Fibroblast of lung (primary cell): Measurements from ENCODE around the gene CAMKK1. TPM values are rescaled to one million over a fixed set of nuclear protein-coding genes. Genes with fewer than 3 reads are reported as not detected.

Experiments used
- DNase-seq, 2 donors: peaks; one replicate each; pipeline versions ENCODE4 v3.0.0 to v3.0.0-alpha.2; 2010; ENCODE audit warnings: low read depth in 2 of 2
- H2AFZ ChIP-seq: 2 replicates; pipeline ENCODE4 v1.5.1; 2012; ENCODE audit warnings: low read length, control low read depth, inconsistent platforms
- H3K27ac ChIP-seq: 2 replicates; pipeline ENCODE4 v1.5.1; 2011; ENCODE audit warnings: low read length, control low read depth; ENCODE audit not compliant: insufficient read depth
- H3K27me3 ChIP-seq: 2 replicates; pipeline ENCODE4 v1.5.1; 2011; ENCODE audit warnings: mild to moderate bottlenecking, low read length; ENCODE audit not compliant: control insufficient read depth, insufficient read depth
- H3K36me3 ChIP-seq: 2 replicates; pipeline ENCODE4 v1.5.1; 2011; ENCODE audit warnings: low read length; ENCODE audit not compliant: control insufficient read depth, insufficient read depth
- H3K4me1 ChIP-seq: 2 replicates; pipeline ENCODE4 v1.5.1; 2011; ENCODE audit warnings: low read length; ENCODE audit not compliant: control insufficient read depth, insufficient read depth; ENCODE audit errors: extremely low read depth
- H3K4me2 ChIP-seq: 2 replicates; pipeline ENCODE4 v1.5.1; 2011; ENCODE audit warnings: low read length, control low read depth; ENCODE audit not compliant: insufficient read depth; ENCODE audit errors: extremely low read depth
- H3K4me3 ChIP-seq, 4 experiments: fragments of 200-600 bp in 1 of 4; sonication (generic) in 1 of 4; replicated peaks in 1 of 4; 2 replicates each; pipeline ENCODE4 v1.5.1; 2011 to 2016; ENCODE audit warnings: low read length in 4 of 4, low read depth in 3 of 4, mild to moderate bottlenecking in 3 of 4, control low read depth in 2 of 4, inconsistent platforms in 1 of 4, mixed read lengths in 1 of 4; ENCODE audit not compliant: insufficient read depth in 1 of 4; ENCODE audit errors: control extremely low read depth in 1 of 4
- H3K79me2 ChIP-seq: 2 replicates; pipeline ENCODE4 v1.5.1; 2012; ENCODE audit warnings: mild to moderate bottlenecking, low read length, inconsistent platforms; ENCODE audit not compliant: control insufficient read depth, insufficient read depth
- H3K9ac ChIP-seq: 2 replicates; pipeline ENCODE4 v1.5.1; 2011; ENCODE audit warnings: mild to moderate bottlenecking, low read length, control low read depth; ENCODE audit not compliant: insufficient read depth
- H3K9me3 ChIP-seq: 2 replicates; pipeline ENCODE4 v1.5.1; 2012; ENCODE audit warnings: low read depth, low read length; ENCODE audit not compliant: control insufficient read depth, insufficient read depth
- H4K20me1 ChIP-seq: 2 replicates; pipeline ENCODE4 v1.5.1; 2011; ENCODE audit warnings: low read length; ENCODE audit not compliant: control insufficient read depth, insufficient read depth; ENCODE audit errors: extremely low read depth
- EZH2 ChIP-seq: IDR thresholded peaks from 2 replicates; pipeline ENCODE4 v1.5.1; 2012; ENCODE audit warnings: low read length, control low read depth, mild to moderate bottlenecking; ENCODE audit errors: missing control alignments
- polyA plus RNA-seq, 2 donors: library from polyadenylated mRNA; depleted of rRNA in 1 of 2; stranded (reverse) in 1 of 2; unstranded in 1 of 2; fragments of >200 nt; gene quantifications; 2 replicates each; pipeline ENCODE4 v1.2.1, GENCODE V29; 2011 to 2012; ENCODE audit warnings: missing spikeins in 1 of 2
- total RNA-seq: library from RNA; depleted of rRNA; stranded (reverse); fragments of >200 nt; gene quantifications from 2 replicates; pipeline ENCODE4 v1.2.1, GENCODE V29; 2014
- TF ChIP-seq, protein P1 (sequence below), 2 donors: IDR thresholded peaks in 1 of 2; conservative IDR thresholded peaks in 1 of 2; 1 replicate in 1 of 2; 2 replicates in 1 of 2; pipeline ENCODE4 v1.5.1; 2011 to 2012; ENCODE audit warnings: low read length in 2 of 2, control low read depth in 1 of 2, inconsistent platforms in 1 of 2, low read depth in 1 of 2, mild to moderate bottlenecking in 1 of 2

The CAMKK1 gene
- total and polyA plus RNA-seq, 2 donors (not counting 1 experiment from before 2014, with no cell fraction given): 0.41 to 2.5 TPM

- H4K20me1 ChIP-seq: no peaks in the 10 kb centered on the region
- no peaks in the 10 kb centered on the region for H3K79me2 ChIP-seq
- no peaks in the 10 kb centered on the region for H3K36me3 ChIP-seq
- no peaks in the 10 kb centered on the region for H3K4me1 ChIP-seq
- H3K27ac ChIP-seq: no peak overlapping the region
- H3K9me3 ChIP-seq: no peaks in the 10 kb centered on the region
- H2AFZ ChIP-seq: no peak overlapping the region
- H3K27me3 ChIP-seq: no peaks in the 10 kb centered on the region
- no peak for DNase-seq
- H3K4me3 ChIP-seq: no peak overlapping the region
- H3K9ac ChIP-seq: no peak overlapping the region
- no peak for TF ChIP-seq EZH2
- no peak overlapping the region for H3K4me2 ChIP-seq
Measured at GRCh38 chr17:3926860-3927627, 34.2 kb upstream of the CAMKK1 start.

DNA sequence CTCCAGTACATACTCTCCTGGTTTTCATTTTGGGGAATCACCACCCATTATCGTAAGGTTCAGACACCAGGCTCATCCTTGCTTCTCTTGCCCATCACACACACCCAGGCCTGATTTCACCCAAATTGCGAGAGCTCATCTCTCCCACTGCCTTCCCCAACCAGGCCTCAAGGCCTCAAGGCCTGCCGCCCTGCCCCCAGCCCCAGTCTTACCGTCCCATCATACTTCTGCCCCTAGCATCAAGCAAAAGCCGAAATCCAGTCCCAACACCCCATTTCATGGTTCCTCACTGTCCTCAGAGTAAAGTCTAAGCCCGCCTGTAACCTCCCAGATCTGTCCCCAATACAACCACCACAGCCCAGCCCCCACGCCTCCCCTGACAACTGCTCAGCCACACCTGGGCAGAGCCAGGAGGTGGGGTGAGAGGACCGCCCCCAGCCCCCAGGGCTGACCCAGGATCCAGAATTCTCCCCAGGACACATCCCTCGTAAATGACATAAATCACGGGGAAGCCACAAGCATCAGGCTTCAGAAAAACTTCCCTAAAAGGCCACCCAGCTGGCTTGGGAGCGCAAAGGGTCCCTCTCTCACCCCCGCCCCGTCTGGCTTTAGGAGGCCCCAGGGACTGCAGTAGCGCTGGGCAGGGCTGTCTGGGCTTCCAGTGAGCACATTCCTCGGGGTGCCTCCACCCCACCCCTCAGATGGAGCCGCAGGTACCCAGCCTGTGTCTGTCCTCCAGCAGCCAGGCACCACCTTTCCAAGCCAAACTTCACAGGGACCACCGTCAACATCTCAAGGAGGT, 33.0 kb upstream of the CAMKK1 start:
- no peak for DNase-seq
- Histone ChIP-seq H3K9ac (no peak overlapping the region), H3K79me2 (no peaks in the 10 kb centered on the region), H3K27me3 (no peaks in the 10 kb centered on the region), H3K4me1 (no peaks in the 10 kb centered on the region), H3K4me3 (no peak overlapping the region), H3K27ac (no peak overlapping the region), H3K9me3 (no peaks in the 10 kb centered on the region), H3K36me3 (no peaks in the 10 kb centered on the region), H3K4me2 (no peak overlapping the region), H2AFZ (no peak overlapping the region), H4K20me1 (no peaks in the 10 kb centered on the region)
- TF ChIP-seq EZH2: no peak
- TF ChIP-seq, protein P1, sequence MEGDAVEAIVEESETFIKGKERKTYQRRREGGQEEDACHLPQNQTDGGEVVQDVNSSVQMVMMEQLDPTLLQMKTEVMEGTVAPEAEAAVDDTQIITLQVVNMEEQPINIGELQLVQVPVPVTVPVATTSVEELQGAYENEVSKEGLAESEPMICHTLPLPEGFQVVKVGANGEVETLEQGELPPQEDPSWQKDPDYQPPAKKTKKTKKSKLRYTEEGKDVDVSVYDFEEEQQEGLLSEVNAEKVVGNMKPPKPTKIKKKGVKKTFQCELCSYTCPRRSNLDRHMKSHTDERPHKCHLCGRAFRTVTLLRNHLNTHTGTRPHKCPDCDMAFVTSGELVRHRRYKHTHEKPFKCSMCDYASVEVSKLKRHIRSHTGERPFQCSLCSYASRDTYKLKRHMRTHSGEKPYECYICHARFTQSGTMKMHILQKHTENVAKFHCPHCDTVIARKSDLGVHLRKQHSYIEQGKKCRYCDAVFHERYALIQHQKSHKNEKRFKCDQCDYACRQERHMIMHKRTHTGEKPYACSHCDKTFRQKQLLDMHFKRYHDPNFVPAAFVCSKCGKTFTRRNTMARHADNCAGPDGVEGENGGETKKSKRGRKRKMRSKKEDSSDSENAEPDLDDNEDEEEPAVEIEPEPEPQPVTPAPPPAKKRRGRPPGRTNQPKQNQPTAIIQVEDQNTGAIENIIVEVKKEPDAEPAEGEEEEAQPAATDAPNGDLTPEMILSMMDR (conservative IDR thresholded peaks at IDR 0.05 in 1 of 2, IDR thresholded peaks at IDR 0.05 in 1 of 2; ENCODE audit: low read depth in 1 of 2, low read length in 2 of 2): no peak

DNA sequence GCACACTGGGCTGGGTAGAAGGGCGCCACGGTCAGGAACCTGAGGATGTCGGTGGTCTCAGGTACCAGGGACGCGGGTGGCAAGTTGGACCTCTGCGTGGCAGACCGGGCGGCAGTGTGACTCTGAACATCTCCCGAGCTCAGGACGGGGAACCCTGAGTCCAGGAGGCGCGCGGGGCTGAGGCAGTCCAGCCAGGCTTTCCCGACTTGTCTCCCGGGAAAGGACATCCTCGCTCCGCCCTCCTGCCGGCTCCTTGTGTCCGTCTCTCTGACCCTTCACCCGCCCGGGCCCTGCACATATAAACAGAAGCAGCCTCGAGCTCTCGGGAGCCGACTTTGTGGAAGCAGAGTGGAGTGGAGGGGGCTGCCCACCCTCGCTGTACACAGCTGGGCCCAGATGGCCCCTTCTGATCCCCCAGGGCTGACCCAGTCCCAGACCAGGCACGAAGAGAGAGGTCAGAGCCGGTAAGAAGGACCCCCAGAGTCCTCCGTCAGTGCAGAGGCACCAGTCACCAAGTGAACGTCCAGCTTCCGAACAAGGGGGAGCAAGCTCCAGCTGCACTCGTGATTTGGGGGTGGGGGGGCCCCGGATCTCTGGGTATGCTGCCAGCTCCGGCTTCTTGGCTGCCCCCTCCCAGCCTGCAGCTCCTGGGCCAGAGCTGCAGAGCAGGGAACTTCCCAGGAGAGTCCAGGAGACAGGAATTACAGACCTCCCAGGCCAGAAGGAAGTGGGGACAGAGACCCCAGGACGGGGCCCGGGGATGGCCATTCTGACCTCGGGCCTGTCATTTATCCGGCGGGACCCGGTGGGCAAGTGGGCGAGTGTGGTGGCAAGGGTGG, 31.9 kb upstream of the CAMKK1 start:
- no peak overlapping the region for H3K27ac ChIP-seq
- TF ChIP-seq, protein P1 (conservative IDR thresholded peaks at IDR 0.05 in 1 of 2, IDR thresholded peaks at IDR 0.05 in 1 of 2; ENCODE audit: low read depth in 1 of 2, low read length in 2 of 2): no peak
- TF ChIP-seq EZH2: no peak
- no peaks in the 10 kb centered on the region for H3K4me1 ChIP-seq
- no peaks in the 10 kb centered on the region for H3K9me3 ChIP-seq
- DNase-seq: peak in 1 of 2 donors; percentile 31
- peak overlapping the region; percentile 39 for H2AFZ ChIP-seq
- H3K27me3 ChIP-seq: no peaks in the 10 kb centered on the region
- no peak overlapping the region for H3K9ac ChIP-seq
- H4K20me1 ChIP-seq: no peaks in the 10 kb centered on the region
- no peak overlapping the region for H3K4me3 ChIP-seq
- H3K79me2 ChIP-seq: no peaks in the 10 kb centered on the region
- no peaks in the 10 kb centered on the region for H3K36me3 ChIP-seq
- no peak overlapping the region for H3K4me2 ChIP-seq
